B cell (primary cell): ENCODE results near the gene TSHR. TPM values are rescaled to one million over a fixed set of nuclear protein-coding genes. Genes with fewer than 3 reads are reported as not detected.
A peak's percentile ranks its signal among the peaks of the same experiment; 100 is the strongest.

Experiments
- ATAC-seq: fragments of 200-7000 bp; cut with Tn5 transposase; one replicate; pipeline ENCODE4 v1.10.0; 2021; ENCODE audit warnings: low read depth, mild to moderate bottlenecking, moderate number of reproducible peaks, moderate library complexity
- CTCF ChIA-PET: fragments of 350-600 bp; sonication (Branson Sonifier 250); formaldehyde crosslinking; loops from one replicate; lab custom pipeline; 2021; ENCODE audit warnings: antibody characterized with exemption, inconsistent platforms; lab: Charles Lee
- POLR2A ChIA-PET: fragments of 350-600 bp; sonication (Branson Sonifier 250); formaldehyde crosslinking; loops from one replicate; lab custom pipeline; 2021; ENCODE audit warnings: antibody characterized with exemption; lab: Charles Lee
- DNase-seq: peaks from one replicate; pipeline ENCODE4 v3.0.0; 2013
- H2AFZ ChIP-seq: 2 replicates; pipeline ENCODE4 v1.6.1; 2012; ENCODE audit warnings: mild to moderate bottlenecking, low read depth, low read length; ENCODE audit not compliant: insufficient read depth, poor library complexity, severe bottlenecking
- H3K27ac ChIP-seq, 2 donors: 1 replicate in 1 of 2; 2 replicates in 1 of 2; pipeline ENCODE4 v1.5.1; 2012 to 2013; ENCODE audit warnings: low read length in 2 of 2, mild to moderate bottlenecking in 2 of 2, moderate library complexity in 1 of 2
- H3K27me3 ChIP-seq, 4 experiments: fragments of 200-600 bp in 1 of 4; sonication (generic) in 1 of 4; replicated peaks in 1 of 4; 1 replicate in 2 of 4; 2 replicates in 2 of 4; pipeline versions ENCODE4 v1.6.1 to v1.7.0; 2013 to 2016; ENCODE audit warnings: low read length in 3 of 4, mild to moderate bottlenecking in 2 of 4, mixed read lengths in 1 of 4, moderate library complexity in 1 of 4; ENCODE audit not compliant: insufficient read depth in 4 of 4, control insufficient read depth in 3 of 4; ENCODE audit errors: control extremely low read depth in 1 of 4
- H3K36me3 ChIP-seq, 2 experiments: replicated peaks in 1 of 2; 1 replicate in 1 of 2; 2 replicates in 1 of 2; pipeline versions ENCODE4 v1.6.1 to v1.7.1; 2013; ENCODE audit warnings: low read length in 1 of 2; ENCODE audit not compliant: insufficient read depth in 2 of 2, control insufficient read depth in 1 of 2; ENCODE audit errors: control extremely low read depth in 1 of 2, extremely low read depth in 1 of 2
- H3K4me1 ChIP-seq, 2 donors: fragments of 200-600 bp in 1 of 2; sonication (generic) in 1 of 2; 1 replicate in 1 of 2; 2 replicates in 1 of 2; pipeline versions ENCODE4 v1.5.1 to v1.6.1; 2013 to 2017; ENCODE audit warnings: low read length in 2 of 2; ENCODE audit not compliant: control insufficient read depth in 2 of 2, insufficient read depth in 2 of 2
- H3K4me2 ChIP-seq: replicated peaks from 2 replicates; pipeline ENCODE3; 2012; ENCODE audit warnings: mild to moderate bottlenecking, low read depth, low read length; ENCODE audit not compliant: poor library complexity, severe bottlenecking
- H3K4me3 ChIP-seq, 5 experiments: fragments of 200-600 bp in 1 of 5; sonication (generic) in 1 of 5; 1 replicate in 3 of 5; 2 replicates in 2 of 5; pipeline versions ENCODE4 v1.5.1 to v1.7.0; 2011 to 2016; ENCODE audit warnings: low read length in 4 of 5, mild to moderate bottlenecking in 4 of 5, low read depth in 2 of 5, control low read depth in 1 of 5, moderate library complexity in 1 of 5; ENCODE audit not compliant: insufficient read depth in 1 of 5; ENCODE audit errors: control extremely low read depth in 1 of 5, extremely low read depth in 1 of 5
- H3K79me2 ChIP-seq: fragments of 200-600 bp; sonication (generic); one replicate; pipeline ENCODE4 v1.6.0; 2016; ENCODE audit warnings: low read length; ENCODE audit not compliant: control insufficient read depth, insufficient read depth
- H3K9ac ChIP-seq: fragments of 200-600 bp; sonication (generic); 2 replicates; pipeline ENCODE4 v1.6.1; 2017; ENCODE audit warnings: mild to moderate bottlenecking, low read length, moderate library complexity
- H3K9me3 ChIP-seq, 3 donors: one replicate each; pipeline versions ENCODE4 v1.6.1 to v1.7.1; 2013; ENCODE audit warnings: low read length in 2 of 3; ENCODE audit not compliant: control insufficient read depth in 2 of 3, insufficient read depth in 1 of 3; ENCODE audit errors: control extremely low read depth in 1 of 3
- H4K20me1 ChIP-seq: 2 replicates; pipeline ENCODE4 v1.6.0; 2012; ENCODE audit warnings: mild to moderate bottlenecking, low read length; ENCODE audit not compliant: insufficient read depth, control insufficient read depth, poor library complexity, severe bottlenecking
- H3K27ac Mint-ChIP-seq: one replicate; pipeline ENCODE4 v1.8.0; 2021; ENCODE audit warnings: mixed read lengths
- H3K27me3 Mint-ChIP-seq: one replicate; pipeline ENCODE4 v1.8.0; 2021; ENCODE audit warnings: mixed read lengths
- H3K4me1 Mint-ChIP-seq: one replicate; pipeline ENCODE4 v1.8.0; 2021; ENCODE audit warnings: mixed read lengths
- H3K4me3 Mint-ChIP-seq: one replicate; pipeline ENCODE4 v1.8.0; 2021; ENCODE audit warnings: mixed read lengths
- H3K9me3 Mint-ChIP-seq: one replicate; pipeline ENCODE4 v1.8.0; 2022; ENCODE audit warnings: mixed read lengths; ENCODE audit not compliant: insufficient read depth
- EZH2 ChIP-seq: IDR thresholded peaks from 2 replicates; pipeline ENCODE4 v1.6.1; 2012; ENCODE audit warnings: borderline replicate concordance, low read depth, mild to moderate bottlenecking, moderate library complexity, low read length; ENCODE audit not compliant: insufficient read depth, poor library complexity, severe bottlenecking
- WGBS: methylation state at CpG from one replicate; pipeline ENCODE4 v1.1.5; 2013; ENCODE audit warnings: missing lambda C conversion rate; ENCODE audit not compliant: insufficient coverage; 5-methylcytosine and 5-hydroxymethylcytosine counted together
- intact Hi-C: fragments of 100-400 bp; cut with micrococcal nuclease; formaldehyde crosslinking; loops from one replicate; pipeline ENCODE4 v1.10.0; 2022
- polyA plus RNA-seq: library from polyadenylated mRNA; depleted of rRNA; stranded (reverse); fragments of >200 nt; gene quantifications from 2 replicates; pipeline ENCODE4 v1.2.3, GENCODE V29; 2012
- total RNA-seq, 2 donors: library from RNA; stranded (reverse); fragments of 120-200 nt in 1 of 2; gene quantifications; 1 replicate in 1 of 2; 2 replicates in 1 of 2; pipeline versions ENCODE4 v1.2.3 to v1.2.4, GENCODE V29; 2013 to 2022
- TF ChIP-seq, protein P1 (sequence below): fragments of 200-600 bp; IDR thresholded peaks from one replicate; pipeline ENCODE4 v1.8.0; 2022; ENCODE audit warnings: antibody characterized with exemption, mild to moderate bottlenecking

Gene TSHR
- total and polyA plus RNA-seq, 2 donors (not counting 1 experiment from before 2014, with no cell fraction given), result 0.15 to 0.37 TPM

DNA sequence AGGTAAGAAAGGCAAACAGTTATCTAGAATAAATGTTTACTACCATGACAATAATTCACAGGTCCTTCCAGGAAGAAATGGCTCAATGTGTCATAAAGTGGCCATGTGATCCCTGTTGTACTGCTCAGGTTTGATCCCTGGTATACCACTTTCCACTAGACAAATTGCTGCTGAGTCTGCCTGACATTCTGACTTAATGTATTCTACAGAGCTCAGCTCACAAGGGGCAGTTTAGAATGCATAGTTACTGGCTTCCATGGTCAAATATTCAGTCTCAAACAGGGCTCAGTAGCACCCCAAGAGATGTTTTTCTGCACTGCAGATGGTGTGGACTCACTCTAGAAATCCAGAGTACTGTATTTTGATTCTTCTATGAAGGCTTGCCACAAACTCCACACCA lies 21.8 kb downstream of the TSHR start:
- H3K9me3 ChIP-seq, result no peaks in the 10 kb centered on the region
- no peaks in the 10 kb centered on the region for H3K9me3 Mint-ChIP-seq
- no peak overlapping the region for H3K27ac Mint-ChIP-seq
- H3K4me3 ChIP-seq, result no peak overlapping the region
- no peaks in the 10 kb centered on the region for H3K36me3 ChIP-seq
- no peak overlapping the region for H3K4me2 ChIP-seq
- DNase-seq (no peak), ATAC-seq (no peak)
- H3K27me3 Mint-ChIP-seq, result peaks cover 17% of the 10 kb centered on the region
- H4K20me1 ChIP-seq, result no peaks in the 10 kb centered on the region
- ChIA-PET CTCF (interaction anchor here (1.0 to 9.6 kb wide), 4 partner anchors 9 to 23 kb away, joined by 3 to 87 read pairs (median 4); no protein-coding TSS in a partner anchor), POLR2A (interaction anchor here (0.7 to 1.1 kb wide), 2 partner anchors 8 to 18 kb away, joined by 3 to 8 read pairs; no protein-coding TSS in a partner anchor)
- intact Hi-C loops, result no loop called here
- no peaks in the 10 kb centered on the region for H3K27me3 ChIP-seq
- no peak overlapping the region for H2AFZ ChIP-seq
- H3K9ac ChIP-seq, result no peak overlapping the region
- no peak for TF ChIP-seq EZH2
- TF ChIP-seq, protein P1, sequence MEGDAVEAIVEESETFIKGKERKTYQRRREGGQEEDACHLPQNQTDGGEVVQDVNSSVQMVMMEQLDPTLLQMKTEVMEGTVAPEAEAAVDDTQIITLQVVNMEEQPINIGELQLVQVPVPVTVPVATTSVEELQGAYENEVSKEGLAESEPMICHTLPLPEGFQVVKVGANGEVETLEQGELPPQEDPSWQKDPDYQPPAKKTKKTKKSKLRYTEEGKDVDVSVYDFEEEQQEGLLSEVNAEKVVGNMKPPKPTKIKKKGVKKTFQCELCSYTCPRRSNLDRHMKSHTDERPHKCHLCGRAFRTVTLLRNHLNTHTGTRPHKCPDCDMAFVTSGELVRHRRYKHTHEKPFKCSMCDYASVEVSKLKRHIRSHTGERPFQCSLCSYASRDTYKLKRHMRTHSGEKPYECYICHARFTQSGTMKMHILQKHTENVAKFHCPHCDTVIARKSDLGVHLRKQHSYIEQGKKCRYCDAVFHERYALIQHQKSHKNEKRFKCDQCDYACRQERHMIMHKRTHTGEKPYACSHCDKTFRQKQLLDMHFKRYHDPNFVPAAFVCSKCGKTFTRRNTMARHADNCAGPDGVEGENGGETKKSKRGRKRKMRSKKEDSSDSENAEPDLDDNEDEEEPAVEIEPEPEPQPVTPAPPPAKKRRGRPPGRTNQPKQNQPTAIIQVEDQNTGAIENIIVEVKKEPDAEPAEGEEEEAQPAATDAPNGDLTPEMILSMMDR, result no peak
- H3K79me2 ChIP-seq, result no peaks in the 10 kb centered on the region
- H3K4me3 Mint-ChIP-seq, result no peak overlapping the region
- H3K4me1 Mint-ChIP-seq, result no peaks in the 10 kb centered on the region
- no peaks in the 10 kb centered on the region for H3K4me1 ChIP-seq
- no peak overlapping the region for H3K27ac ChIP-seq

DNA sequence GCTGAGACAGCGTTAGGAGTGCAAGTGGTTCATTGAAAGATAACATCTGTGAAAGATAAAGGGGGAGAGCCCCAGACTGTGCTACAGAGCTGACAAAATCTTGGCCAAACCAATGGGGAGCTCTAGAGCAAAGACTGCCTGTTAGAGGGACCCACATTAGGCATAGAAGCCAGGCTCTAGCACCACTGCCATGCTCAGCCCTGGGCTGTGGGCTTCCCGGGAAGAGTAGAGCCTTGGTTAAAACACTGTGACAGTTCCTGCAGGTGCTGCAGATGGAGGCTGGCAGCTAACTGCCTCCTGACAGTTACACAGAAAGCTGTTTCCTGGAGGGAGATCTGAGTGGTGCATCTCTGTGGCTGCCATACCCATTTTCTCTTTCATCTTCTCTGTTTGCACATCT lies 23.0 kb downstream of the TSHR start:
- POLR2A ChIA-PET, result interaction anchor here (1.1 kb wide), 1 partner anchor 19 kb away, joined by 3 read pairs; no protein-coding TSS in a partner anchor

More for the DNA sequence above, 23.0 kb downstream of the TSHR start:
- Histone ChIP-seq H3K4me3 (no peak overlapping the region), H3K27me3 (no peaks in the 10 kb centered on the region), H4K20me1 (no peaks in the 10 kb centered on the region), H3K27ac (no peak overlapping the region), H3K9ac (no peak overlapping the region), H2AFZ (peak overlapping the region; percentile 19), H3K79me2 (no peaks in the 10 kb centered on the region), H3K4me1 (no peaks in the 10 kb centered on the region), H3K4me2 (no peak overlapping the region), H3K36me3 (no peaks in the 10 kb centered on the region), H3K9me3 (no peaks in the 10 kb centered on the region)
- Mint-ChIP-seq H3K27ac (no peak overlapping the region), H3K4me3 (no peak overlapping the region), H3K27me3 (peaks cover 11% of the 10 kb centered on the region), H3K9me3 (no peaks in the 10 kb centered on the region), H3K4me1 (no peaks in the 10 kb centered on the region)
- ATAC-seq, result no peak
- CTCF ChIA-PET, result interaction anchor here (0.5 to 9.6 kb wide), 2 partner anchors 9 to 153 kb away, joined by 4 to 87 read pairs; no protein-coding TSS in a partner anchor
- TF ChIP-seq EZH2, result no peak
- TF ChIP-seq, protein P1, result no peak
- WGBS, result 38% methylated on average over 2 of the region's 2 CpGs
- intact Hi-C loops, result no loop called here
- DNase-seq, result no peak
